Suprapubic skin (tissue), 4 donors: ENCODE results near the gene KLHL33. TPM values are rescaled to one million over a fixed set of nuclear protein-coding genes. Genes with fewer than 3 reads are reported as not detected.

Experiments used
- DNase-seq, 2 donors: peaks; one replicate each; pipeline ENCODE4 v3.0.0-alpha.2; 2019; ENCODE audit warnings: low spot score in 2 of 2
- H3K27ac ChIP-seq: fragments of 200-600 bp; sonication (generic); one replicate; pipeline ENCODE4 v1.5.1; 2019
- H3K27me3 ChIP-seq: fragments of 200-600 bp; sonication (generic); one replicate; pipeline ENCODE4 v1.5.1; 2019
- H3K36me3 ChIP-seq: fragments of 200-600 bp; sonication (generic); one replicate; pipeline ENCODE4 v1.5.1; 2019
- H3K4me1 ChIP-seq: fragments of 200-600 bp; sonication (generic); one replicate; pipeline ENCODE4 v1.5.1; 2019
- H3K4me3 ChIP-seq: fragments of 200-600 bp; sonication (generic); one replicate; pipeline ENCODE4 v1.5.1; 2019; ENCODE audit warnings: mild to moderate bottlenecking
- H3K9me3 ChIP-seq: fragments of 200-600 bp; sonication (generic); one replicate; pipeline ENCODE4 v1.5.1; 2019
- CTCF ChIP-seq, 2 donors: fragments of 200-600 bp in 1 of 2; fragments of 450-650 bp in 1 of 2; sonication (generic) in 1 of 2; IDR thresholded peaks; one replicate each; pipeline ENCODE4 v1.5.1; 2016 to 2019; ENCODE audit warnings: antibody characterized with exemption in 2 of 2, mild to moderate bottlenecking in 1 of 2, moderate library complexity in 1 of 2
- EP300 ChIP-seq: sonication (generic); formaldehyde crosslinking; IDR thresholded peaks from one replicate; pipeline ENCODE4 v1.6.1; 2017; ENCODE audit warnings: antibody characterized with exemption
- POLR2A ChIP-seq, 2 donors: fragments of 450-650 bp; IDR thresholded peaks; one replicate each; pipeline ENCODE4 v1.6.1; 2017; ENCODE audit warnings: antibody characterized with exemption in 2 of 2, mild to moderate bottlenecking in 2 of 2, moderate library complexity in 2 of 2
- POLR2AphosphoS5 ChIP-seq, 3 donors: sonication (generic); formaldehyde crosslinking; IDR thresholded peaks; one replicate each; pipeline ENCODE4 v1.6.1; 2017; ENCODE audit warnings: antibody characterized with exemption in 3 of 3
- WGBS: methylation state at CpG from one replicate; pipeline ENCODE4 v1.1.5; 2018; 5-methylcytosine and 5-hydroxymethylcytosine counted together
- total RNA-seq, 4 donors: library from RNA; depleted of rRNA; stranded (reverse); fragments of >200 nt; gene quantifications; one replicate each; pipeline ENCODE4 v1.1.0, GENCODE V29; 2016

Gene KLHL33
- total RNA-seq, 4 donors from 2014 or later, result 0.08 TPM; not detected in 3

- Histone ChIP-seq H3K27ac (no peak overlapping the region), H3K4me1 (peaks cover 2% of the 10 kb centered on the region), H3K4me3 (no peak overlapping the region), H3K27me3 (peaks cover 6% of the 10 kb centered on the region), H3K9me3 (no peaks in the 10 kb centered on the region), H3K36me3 (peaks cover 9% of the 10 kb centered on the region)
- WGBS, result 71% methylated on average over 5 of the region's 5 CpGs
- no peak for DNase-seq
- TF ChIP-seq EP300, result no peak
- no peak for TF ChIP-seq CTCF (IDR thresholded peaks at IDR 0.05)
- TF ChIP-seq POLR2A (IDR thresholded peaks at IDR 0.05), result no peak
- no peak for TF ChIP-seq POLR2AphosphoS5 (IDR thresholded peaks at IDR 0.05)
Observed at GRCh38 chr14:20440882-20441281, 4.9 kb upstream of the KLHL33 start.

- TF ChIP-seq POLR2A (IDR thresholded peaks at IDR 0.05) (no peak), CTCF (IDR thresholded peaks at IDR 0.05) (no peak), EP300 (no peak), POLR2AphosphoS5 (IDR thresholded peaks at IDR 0.05) (no peak)
- H3K27ac ChIP-seq, result no peak overlapping the region
- H3K4me1 ChIP-seq, result peaks cover 4% of the 10 kb centered on the region
- DNase-seq, result no peak
- peaks cover 7% of the 10 kb centered on the region for H3K27me3 ChIP-seq
- H3K9me3 ChIP-seq, result no peaks in the 10 kb centered on the region
- H3K4me3 ChIP-seq, result no peak overlapping the region
- 92% methylated on average over 5 of the region's 5 CpGs for WGBS
- peaks cover 4% of the 10 kb centered on the region for H3K36me3 ChIP-seq
Observed at GRCh38 chr14:20440465-20440864, 4.5 kb upstream of the KLHL33 start.

- Histone ChIP-seq H3K4me3 (no peak overlapping the region), H3K27me3 (peaks cover 11% of the 10 kb centered on the region), H3K36me3 (no peaks in the 10 kb centered on the region), H3K27ac (no peak overlapping the region), H3K9me3 (no peaks in the 10 kb centered on the region), H3K4me1 (peaks cover 9% of the 10 kb centered on the region)
- DNase-seq, result no peak
- 88% methylated on average over 7 of the region's 7 CpGs for WGBS
- no peak for TF ChIP-seq CTCF (IDR thresholded peaks at IDR 0.05)
- no peak for TF ChIP-seq POLR2A (IDR thresholded peaks at IDR 0.05)
- TF ChIP-seq EP300, result no peak
- no peak for TF ChIP-seq POLR2AphosphoS5 (IDR thresholded peaks at IDR 0.05)
Observed at GRCh38 chr14:20438664-20439063, 2.7 kb upstream of the KLHL33 start.

GRCh38 chr14:20436363-20436755 lies 393 bp upstream of the KLHL33 start:
- no peaks in the 10 kb centered on the region for H3K36me3 ChIP-seq
- TF ChIP-seq POLR2A (IDR thresholded peaks at IDR 0.05) (no peak), CTCF (IDR thresholded peaks at IDR 0.05) (no peak), EP300 (no peak), POLR2AphosphoS5 (IDR thresholded peaks at IDR 0.05) (no peak)
- WGBS, result 91% methylated on average over 4 of the region's 4 CpGs
- H3K4me3 ChIP-seq, result no peak overlapping the region
- DNase-seq, result no peak
- H3K27ac ChIP-seq, result no peak overlapping the region
- peaks cover 11% of the 10 kb centered on the region for H3K27me3 ChIP-seq
- no peaks in the 10 kb centered on the region for H3K9me3 ChIP-seq
- peaks cover 9% of the 10 kb centered on the region for H3K4me1 ChIP-seq

GRCh38 chr14:20434701-20435581 lies 1.0 kb downstream of the KLHL33 start:
- 33% methylated on average over 15 of the region's 44 CpGs for WGBS
- no peaks in the 10 kb centered on the region for H3K9me3 ChIP-seq
- H3K4me1 ChIP-seq, result peaks cover 7% of the 10 kb centered on the region
- no peak overlapping the region for H3K27ac ChIP-seq
- no peak for DNase-seq
- no peaks in the 10 kb centered on the region for H3K36me3 ChIP-seq
- peaks cover 11% of the 10 kb centered on the region for H3K27me3 ChIP-seq
- H3K4me3 ChIP-seq, result peak overlapping the region; percentile 32
- no peak for TF ChIP-seq CTCF (IDR thresholded peaks at IDR 0.05)
- no peak for TF ChIP-seq POLR2AphosphoS5 (IDR thresholded peaks at IDR 0.05)
- no peak for TF ChIP-seq EP300
- no peak for TF ChIP-seq POLR2A (IDR thresholded peaks at IDR 0.05)
